PC-9 (cell line): Measurements from ENCODE around the gene TEX48. TPM values are rescaled to one million over a fixed set of nuclear protein-coding genes. Genes with fewer than 3 reads are reported as not detected.

Source experiments
- BruUV-seq: library from RNA; stranded (reverse); fragments of 400-500 nt; replicated peaks from 2 replicates; lab custom pipeline; 2021; lab: Mats Ljungman, UMichigan
- CTCF ChIA-PET: fragments of 300-600 bp; sonication (Branson Sonifier 250); formaldehyde crosslinking; loops from one replicate; lab custom pipeline; 2022; ENCODE audit warnings: antibody characterized with exemption; lab: Charles Lee
- POLR2A ChIA-PET: fragments of 300-600 bp; sonication (Branson Sonifier 250); formaldehyde crosslinking; loops from one replicate; lab custom pipeline; 2022; ENCODE audit warnings: antibody characterized with exemption; ENCODE audit not compliant: unreplicated experiment; lab: Charles Lee
- DNase-seq, 2 experiments: peaks; one replicate each; pipeline versions ENCODE4 v3.0.0 to v3.0.0-alpha.2; 2015 to 2022; ENCODE audit warnings: mixed read lengths in 1 of 2
- H2AFZ ChIP-seq: fragments of 200-600 bp; sonication (generic); 2 replicates; pipeline ENCODE4 v1.8.1; 2017; ENCODE audit warnings: antibody characterized with exemption
- H3F3A ChIP-seq: fragments of 200-600 bp; sonication (generic); 2 replicates; pipeline ENCODE4 v1.8.1; 2017; ENCODE audit warnings: antibody characterized with exemption, mild to moderate bottlenecking, low read depth; ENCODE audit not compliant: insufficient read depth
- H3K27ac ChIP-seq: fragments of 200-600 bp; sonication (generic); 2 replicates; pipeline ENCODE4 v1.6.1; 2016; ENCODE audit warnings: mixed run types
- H3K27me3 ChIP-seq: fragments of 200-600 bp; sonication (generic); 2 replicates; pipeline ENCODE4 v1.6.1; 2016; ENCODE audit warnings: low read depth, mixed run types; ENCODE audit not compliant: insufficient read depth
- H3K36me3 ChIP-seq: fragments of 200-600 bp; sonication (generic); 2 replicates; pipeline ENCODE4 v1.6.1; 2016; ENCODE audit warnings: low read depth, mixed run types
- H3K4me1 ChIP-seq: fragments of 200-600 bp; sonication (generic); replicated peaks from 2 replicates; pipeline ENCODE4 v1.6.1; 2016; ENCODE audit warnings: mixed run types; ENCODE audit not compliant: insufficient read depth
- H3K4me2 ChIP-seq: fragments of 200-600 bp; sonication (generic); 2 replicates; pipeline ENCODE4 v1.6.1; 2017; ENCODE audit warnings: mixed run types
- H3K4me3 ChIP-seq: fragments of 200-600 bp; sonication (generic); 2 replicates; pipeline ENCODE4 v1.6.1; 2016; ENCODE audit warnings: mixed run types
- H3K79me2 ChIP-seq: fragments of 200-600 bp; sonication (generic); 2 replicates; pipeline ENCODE4 v1.6.1; 2017; ENCODE audit warnings: low read depth, mixed run types
- H3K9me2 ChIP-seq: fragments of 200-600 bp; sonication (generic); 2 replicates; pipeline ENCODE4 v1.8.1; 2017; ENCODE audit warnings: mild to moderate bottlenecking; ENCODE audit not compliant: insufficient read depth
- H3K9me3 ChIP-seq: fragments of 200-600 bp; sonication (generic); 2 replicates; pipeline ENCODE4 v1.8.1; 2016; ENCODE audit warnings: low read depth; ENCODE audit not compliant: insufficient read depth
- H4K20me1 ChIP-seq: fragments of 200-600 bp; sonication (generic); 2 replicates; pipeline ENCODE4 v1.8.1; 2017; ENCODE audit not compliant: insufficient read depth
- CTCF ChIP-seq: fragments of 200-600 bp; sonication (generic); conservative IDR thresholded peaks from 2 replicates; pipeline ENCODE4 v1.6.1; 2017; ENCODE audit warnings: mixed run types, antibody characterized with exemption, mild to moderate bottlenecking, moderate library complexity
- EZH2 ChIP-seq: fragments of 200-600 bp; sonication (generic); IDR thresholded peaks from 2 replicates; pipeline ENCODE4 v1.8.0; 2017; ENCODE audit warnings: antibody characterized with exemption, low read depth
- intact Hi-C: fragments of 100-400 bp; cut with micrococcal nuclease; formaldehyde crosslinking; loops from one replicate; pipeline ENCODE4 v1.10.0; 2022; ENCODE audit not compliant: unreplicated experiment
- total RNA-seq: library from RNA; stranded (reverse); gene quantifications from 2 replicates; pipeline ENCODE4 v1.2.3, GENCODE V29; 2021

Gene TEX48
- total RNA-seq, 1 experiment from 2014 or later: not detected

- Histone ChIP-seq H4K20me1 (no peaks in the 10 kb centered on the region), H3K27ac (no peak within 1 kb of the TSS), H3F3A (no peaks in the 10 kb centered on the region), H3K27me3 (no peaks in the 10 kb centered on the region), H2AFZ (no peak within 1 kb of the TSS), H3K9me2 (no peaks in the 10 kb centered on the region), H3K4me1 (no peaks in the 10 kb centered on the region), H3K36me3 (no peaks in the 10 kb centered on the region), H3K4me3 (no peak within 1 kb of the TSS), H3K4me2 (no peak within 1 kb of the TSS), H3K9me3 (no peaks in the 10 kb centered on the region), H3K79me2 (no peaks in the 10 kb centered on the region)
- ChIA-PET POLR2A (no interaction called here), CTCF (no interaction called here)
- no TSS peak for BruUV-seq
- intact Hi-C loops: no loop called here
- no peak for TF ChIP-seq CTCF
- TF ChIP-seq EZH2: no peak
- DNase-seq: no peak
These were observed 24.3 kb downstream of the TEX48 start, which contains the start of gene TEX53 for GRCh38 chr9:114657705-114658104. Gene TEX53, minus strand, starts transcription at chr9:114657805. Its CDS starts 31 bp downstream, at chr9:114657774.

- POLR2A ChIA-PET: interaction anchor here (0.6 kb wide), 1 partner anchor 257 kb away, joined by 3 read pairs; no protein-coding TSS in a partner anchor
- CTCF ChIA-PET: interaction anchor here (1.1 kb wide), 1 partner anchor 251 kb away, joined by 3 read pairs; no protein-coding TSS in a partner anchor
- intact Hi-C loops: no loop called here
These were observed 25.7 kb downstream of the TEX48 start for GRCh38 chr9:114656301-114656700.

GRCh38 chr9:114655689-114656088 is 26.3 kb downstream of the TEX48 start:
- no peaks in the 10 kb centered on the region for H3K79me2 ChIP-seq
- H3K4me3 ChIP-seq: no peak overlapping the region
- H4K20me1 ChIP-seq: no peaks in the 10 kb centered on the region
- DNase-seq: no peak
- ChIA-PET POLR2A (no interaction called here), CTCF (interaction anchor here (0.5 kb wide), 1 partner anchor 251 kb away, joined by 12 read pairs; no protein-coding TSS in a partner anchor)
- H3K4me1 ChIP-seq: no peaks in the 10 kb centered on the region
- H3K36me3 ChIP-seq: no peaks in the 10 kb centered on the region
- BruUV-seq: no TSS peak
- H2AFZ ChIP-seq: no peak overlapping the region
- no peak overlapping the region for H3K4me2 ChIP-seq
- TF ChIP-seq CTCF: no peak
- no peak for TF ChIP-seq EZH2
- H3K9me2 ChIP-seq: no peaks in the 10 kb centered on the region
- intact Hi-C loops: no loop called here
- H3F3A ChIP-seq: no peaks in the 10 kb centered on the region
- H3K27me3 ChIP-seq: no peaks in the 10 kb centered on the region
- no peak overlapping the region for H3K27ac ChIP-seq
- no peaks in the 10 kb centered on the region for H3K9me3 ChIP-seq

More at GRCh38 chr9:114656301-114656700, 25.7 kb downstream of the TEX48 start:
- no peaks in the 10 kb centered on the region for H3F3A ChIP-seq
- H2AFZ ChIP-seq: no peak overlapping the region
- no peak overlapping the region for H3K4me3 ChIP-seq
- H3K4me2 ChIP-seq: no peak overlapping the region
- no peak overlapping the region for H3K27ac ChIP-seq
- no peaks in the 10 kb centered on the region for H3K9me3 ChIP-seq
- H4K20me1 ChIP-seq: no peaks in the 10 kb centered on the region
- no peaks in the 10 kb centered on the region for H3K27me3 ChIP-seq
- no peaks in the 10 kb centered on the region for H3K79me2 ChIP-seq
- TF ChIP-seq EZH2 (no peak), CTCF (no peak)
- DNase-seq: no peak
- no peaks in the 10 kb centered on the region for H3K9me2 ChIP-seq
- no peaks in the 10 kb centered on the region for H3K4me1 ChIP-seq
- no TSS peak for BruUV-seq
- H3K36me3 ChIP-seq: no peaks in the 10 kb centered on the region
